ENCODE results near the gene DENND2A. TPM values are rescaled to one million over a fixed set of nuclear protein-coding genes. Genes with fewer than 3 reads are reported as not detected.

DENND2A gene
- total and polyA plus RNA-seq, 10 of the 15 experiments (the other 5 are each of a cell fraction or from before 2014, with no cell fraction given) = 0.01 TPM; not detected in 9

GRCh38 chr7:140678081-140678815 is 37.6 kb upstream of the DENND2A start:
- Histone ChIP-seq H4K20me1 (ENCODE audit: control insufficient read depth, insufficient read depth) (no peaks in the 10 kb centered on the region), H3K27ac (ENCODE audit: control insufficient read depth, insufficient read depth) (no peak overlapping the region), H3K9me3 (replicated peaks; ENCODE audit: control insufficient read depth, insufficient read depth, low read length) (no peaks in the 10 kb centered on the region), H3K9ac (ENCODE audit: control insufficient read depth, insufficient read depth, low read length) (no peak overlapping the region), H2AFZ (ENCODE audit: control insufficient read depth, low read depth, low read length) (no peak overlapping the region), H3K27me3 (replicated peaks in 1 of 2; ENCODE audit: control insufficient read depth in 2 of 2, insufficient read depth in 2 of 2, low read length in 1 of 2) (no peaks in the 10 kb centered on the region), H3K4me2 (ENCODE audit: control insufficient read depth, insufficient read depth) (no peak overlapping the region), H3K4me1 (ENCODE audit: control insufficient read depth, insufficient read depth, low read length) (peaks cover 34% of the 10 kb centered on the region), H3K79me2 (ENCODE audit: control insufficient read depth, insufficient read depth, low read length) (no peaks in the 10 kb centered on the region; the same call in 1 of the 2 replicates), H3K4me3 (no peak overlapping the region), H3K36me3 (ENCODE audit: control insufficient read depth in 2 of 2, insufficient read depth in 2 of 2, low read length in 1 of 2) (0 out of 4 replicates have a peak, but pooled peaks cover 0 to 3% of the 10 kb centered on the region in 2 experiments)
- DNase-seq (ENCODE audit: low read depth, low spot score) (no peak), ATAC-seq (no peak), FAIRE-seq (no peak)
- intact Hi-C loops (cut with micrococcal nuclease; ENCODE audit: unreplicated experiment) = loop anchor here (5.0 kb wide), 1 partner anchor 244 kb away; the partner anchor contains the start of gene BRAF
- BruUV-seq (replicated peaks) = no TSS peak
- POLR2A ChIA-PET = no interaction called here
- CTCF ChIA-PET = interaction anchor here (0.6 to 5.6 kb wide), 4 partner anchors 14 to 1296 kb away, joined by 3 to 88 read pairs (median 14); partner anchors contain the start of gene MRPS33
- WGBS (ENCODE audit: insufficient coverage, insufficient replicate concordance, low lambda C conversion rate, missing lambda C conversion rate) = 95% methylated on average over 20 of the region's 20 CpGs
- in situ Hi-C loops (cut with MboI) = loop anchor here (10.0 kb wide), 1 partner anchor 337 kb away; the partner anchor contains the start of gene MRPS33
- SMC1A ChIA-PET (ENCODE audit: uncharacterized antibody, unreplicated experiment) = interaction anchor here (1.3 to 4.4 kb wide), 3 partner anchors 8 to 335 kb away, joined by 3 to 57 read pairs (median 6); partner anchors contain the start of gene MRPS33
- RAD21 ChIA-PET (ENCODE audit: unreplicated experiment) = no interaction called here
- TF ChIP-seq NFYA (IDR thresholded peaks at IDR 0.05; ENCODE audit: borderline replicate concordance, low read depth, low read length) (no peak), POU2F2 (IDR thresholded peaks at IDR 0.05; ENCODE audit: borderline replicate concordance, low read depth, low read length) (no peak), CBFB (IDR thresholded peaks at IDR 0.05; ENCODE audit: low read depth) (no peak), NRF1 (conservative IDR thresholded peaks at IDR 0.05; ENCODE audit: low read depth, low read length) (no peak), SIN3A (IDR thresholded peaks at IDR 0.05; ENCODE audit: low read depth, low read length) (no peak), ZNF274 (IDR thresholded peaks at IDR 0.05; ENCODE audit: insufficient read depth, insufficient read length) (no peak), STAT3 (IDR thresholded peaks at IDR 0.05; ENCODE audit: low read depth, low read length) (no peak), TCF12 (IDR thresholded peaks at IDR 0.05; ENCODE audit: low read depth, low read length) (no peak), USF2 (IDR thresholded peaks at IDR 0.05; ENCODE audit: borderline replicate concordance, low read depth, low read length) (no peak), ATF3 (IDR thresholded peaks at IDR 0.05; ENCODE audit: borderline replicate concordance, extremely low read depth, low read depth, low read length) (no peak), EZH2 (IDR thresholded peaks at IDR 0.05; ENCODE audit: borderline replicate concordance, control insufficient read depth, low read depth, low read length) (no peak), CEBPB (IDR thresholded peaks at IDR 0.05; ENCODE audit: borderline replicate concordance in 1 of 2, low read depth in 2 of 2, low read length in 2 of 2) (no peak), SMC3 (IDR thresholded peaks at IDR 0.05; ENCODE audit: borderline replicate concordance, low read length) (no peak), EED (IDR thresholded peaks at IDR 0.05; ENCODE audit: low read depth) (no peak), ZNF384 (IDR thresholded peaks at IDR 0.05; ENCODE audit: borderline replicate concordance, low read depth, low read length) (no peak), TBL1XR1 (IDR thresholded peaks at IDR 0.05; ENCODE audit: low read depth, low read length) (no peak), TARDBP (IDR thresholded peaks at IDR 0.05; ENCODE audit: borderline replicate concordance) (no peak)

Measured in GM12878 (cell line).